ENCODE results near the gene ARID1B. TPM values are rescaled to one million over a fixed set of nuclear protein-coding genes. Genes with fewer than 3 reads are reported as not detected.

The ARID1B gene
- total and polyA plus RNA-seq, 2 of the 13 experiments (the other 11 are each of a cell fraction or from before 2014, with no cell fraction given) = 20.1 to 32.6 TPM

DNA sequence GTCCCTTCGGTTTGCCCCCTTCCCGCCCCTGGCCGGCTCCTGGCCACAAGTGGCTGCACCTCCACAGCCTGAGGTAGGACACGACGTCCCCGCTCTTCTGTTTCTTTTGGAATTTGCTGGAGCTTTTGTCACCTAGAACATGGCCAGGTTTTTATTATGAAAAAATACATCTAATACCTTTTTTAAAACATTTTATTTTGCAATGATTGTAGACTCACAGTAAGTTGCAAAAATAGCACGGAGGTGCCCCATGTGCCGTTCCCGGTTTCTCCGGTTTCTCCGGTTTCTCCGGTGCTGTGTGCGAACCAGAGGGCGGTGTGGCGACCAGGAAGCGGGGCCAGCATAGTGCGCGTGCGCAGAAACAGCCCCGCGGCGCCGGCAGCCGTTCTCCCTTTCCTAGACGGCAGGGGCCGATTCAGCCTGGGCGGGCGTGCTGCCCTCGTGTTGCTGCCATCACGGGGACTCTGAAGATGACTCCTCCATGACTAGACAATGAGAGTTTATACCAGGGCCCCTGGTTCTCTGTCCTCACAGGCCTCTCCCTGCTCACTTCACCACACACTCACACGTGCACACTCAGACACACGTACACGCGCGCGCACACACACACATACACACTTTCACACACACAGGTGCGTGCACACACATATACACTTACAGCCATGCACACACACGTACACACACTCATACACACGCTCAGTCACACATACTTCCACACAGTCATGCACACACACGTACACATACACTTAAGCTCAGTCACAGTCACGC lies 444.1 kb downstream of the ARID1B start (continued):
- TF ChIP-seq, protein P1, sequence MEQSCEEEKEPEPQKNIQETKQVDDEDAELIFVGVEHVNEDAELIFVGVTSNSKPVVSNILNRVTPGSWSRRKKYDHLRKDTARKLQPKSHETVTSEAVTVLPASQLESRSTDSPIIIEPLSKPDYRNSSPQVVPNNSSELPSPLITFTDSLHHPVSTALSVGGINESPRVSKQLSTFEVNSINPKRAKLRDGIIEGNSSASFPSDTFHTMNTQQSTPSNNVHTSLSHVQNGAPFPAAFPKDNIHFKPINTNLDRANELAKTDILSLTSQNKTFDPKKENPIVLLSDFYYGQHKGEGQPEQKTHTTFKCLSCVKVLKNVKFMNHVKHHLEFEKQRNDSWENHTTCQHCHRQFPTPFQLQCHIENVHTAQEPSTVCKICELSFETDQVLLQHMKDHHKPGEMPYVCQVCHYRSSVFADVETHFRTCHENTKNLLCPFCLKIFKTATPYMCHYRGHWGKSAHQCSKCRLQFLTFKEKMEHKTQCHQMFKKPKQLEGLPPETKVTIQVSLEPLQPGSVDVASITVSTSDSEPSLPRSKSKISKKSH (CRISPR knock-in tag; IDR thresholded peaks at IDR 0.05; ENCODE audit: borderline replicate concordance) = no peak
- TF ChIP-seq SP4 (CRISPR knock-in tag; IDR thresholded peaks at IDR 0.05) (peak; percentile 66), MYNN (CRISPR knock-in tag; IDR thresholded peaks at IDR 0.05; ENCODE audit: low read depth) (peak; percentile 67; the same call in 1 of the 2 replicates), MED13 (CRISPR knock-in tag; IDR thresholded peaks at IDR 0.05) (no peak), KMT2B (CRISPR knock-in tag; IDR thresholded peaks at IDR 0.05) (0 out of 2 replicates have a peak, but pooled peaks have one; percentile 23), FIP1L1 (IDR thresholded peaks at IDR 0.05; ENCODE audit: borderline replicate concordance, insufficient read depth, low read depth, low read length) (no peak), HOXA5 (CRISPR knock-in tag; IDR thresholded peaks at IDR 0.05) (no peak), EEA1 (CRISPR knock-in tag; IDR thresholded peaks at IDR 0.05; ENCODE audit: borderline replicate concordance) (no peak), ZNF776 (CRISPR knock-in tag; IDR thresholded peaks at IDR 0.05) (no peak), IRF2 (CRISPR knock-in tag; IDR thresholded peaks at IDR 0.05) (no peak), ZNF746 (CRISPR knock-in tag; IDR thresholded peaks at IDR 0.05) (no peak; the same call in 1 of the 2 replicates), ZNF564 (CRISPR knock-in tag; IDR thresholded peaks at IDR 0.05) (no peak), NR2F2 (IDR thresholded peaks at IDR 0.05; ENCODE audit: borderline replicate concordance, low read depth) (no peak), FOXO1 (CRISPR knock-in tag; IDR thresholded peaks at IDR 0.05) (no peak), ZNF235 (CRISPR knock-in tag; IDR thresholded peaks at IDR 0.05; ENCODE audit: borderline replicate concordance) (no peak), POGZ (CRISPR knock-in tag; IDR thresholded peaks at IDR 0.05) (peak; percentile 53; the same call in 1 of the 2 replicates), AKNA (CRISPR knock-in tag; IDR thresholded peaks at IDR 0.05; ENCODE audit: borderline replicate concordance) (no peak), KDM1A (CRISPR knock-in tag; IDR thresholded peaks at IDR 0.05) (no peak)
- TF ChIP-seq, protein P2, sequence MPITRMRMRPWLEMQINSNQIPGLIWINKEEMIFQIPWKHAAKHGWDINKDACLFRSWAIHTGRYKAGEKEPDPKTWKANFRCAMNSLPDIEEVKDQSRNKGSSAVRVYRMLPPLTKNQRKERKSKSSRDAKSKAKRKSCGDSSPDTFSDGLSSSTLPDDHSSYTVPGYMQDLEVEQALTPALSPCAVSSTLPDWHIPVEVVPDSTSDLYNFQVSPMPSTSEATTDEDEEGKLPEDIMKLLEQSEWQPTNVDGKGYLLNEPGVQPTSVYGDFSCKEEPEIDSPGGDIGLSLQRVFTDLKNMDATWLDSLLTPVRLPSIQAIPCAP (CRISPR knock-in tag; IDR thresholded peaks at IDR 0.05; ENCODE audit: low read depth) = no peak
- TF ChIP-seq, protein P3, sequence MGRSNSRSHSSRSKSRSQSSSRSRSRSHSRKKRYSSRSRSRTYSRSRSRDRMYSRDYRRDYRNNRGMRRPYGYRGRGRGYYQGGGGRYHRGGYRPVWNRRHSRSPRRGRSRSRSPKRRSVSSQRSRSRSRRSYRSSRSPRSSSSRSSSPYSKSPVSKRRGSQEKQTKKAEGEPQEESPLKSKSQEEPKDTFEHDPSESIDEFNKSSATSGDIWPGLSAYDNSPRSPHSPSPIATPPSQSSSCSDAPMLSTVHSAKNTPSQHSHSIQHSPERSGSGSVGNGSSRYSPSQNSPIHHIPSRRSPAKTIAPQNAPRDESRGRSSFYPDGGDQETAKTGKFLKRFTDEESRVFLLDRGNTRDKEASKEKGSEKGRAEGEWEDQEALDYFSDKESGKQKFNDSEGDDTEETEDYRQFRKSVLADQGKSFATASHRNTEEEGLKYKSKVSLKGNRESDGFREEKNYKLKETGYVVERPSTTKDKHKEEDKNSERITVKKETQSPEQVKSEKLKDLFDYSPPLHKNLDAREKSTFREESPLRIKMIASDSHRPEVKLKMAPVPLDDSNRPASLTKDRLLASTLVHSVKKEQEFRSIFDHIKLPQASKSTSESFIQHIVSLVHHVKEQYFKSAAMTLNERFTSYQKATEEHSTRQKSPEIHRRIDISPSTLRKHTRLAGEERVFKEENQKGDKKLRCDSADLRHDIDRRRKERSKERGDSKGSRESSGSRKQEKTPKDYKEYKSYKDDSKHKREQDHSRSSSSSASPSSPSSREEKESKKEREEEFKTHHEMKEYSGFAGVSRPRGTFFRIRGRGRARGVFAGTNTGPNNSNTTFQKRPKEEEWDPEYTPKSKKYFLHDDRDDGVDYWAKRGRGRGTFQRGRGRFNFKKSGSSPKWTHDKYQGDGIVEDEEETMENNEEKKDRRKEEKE (IDR thresholded peaks at IDR 0.05) = no peak
